Loucy (cell line): ENCODE data around the gene AMOTL2.

Source experiments
- H2AFZ ChIP-seq: fragments of 200-600 bp; sonication (generic); 2 replicates; pipeline ENCODE4 v1.6.0; 2016; ENCODE audit warnings: antibody characterized with exemption, mild to moderate bottlenecking, low read length, moderate library complexity
- H3F3A ChIP-seq: fragments of 200-600 bp; 2 replicates; pipeline ENCODE4 v1.6.0; 2016; ENCODE audit warnings: antibody characterized with exemption, low read depth, mild to moderate bottlenecking
- H3K27me3 ChIP-seq: fragments of 200-600 bp; sonication (generic); 2 replicates; pipeline ENCODE4 v1.6.1; 2014; ENCODE audit warnings: low read length, mild to moderate bottlenecking; ENCODE audit not compliant: insufficient read depth, poor library complexity, severe bottlenecking
- H3K36me3 ChIP-seq: fragments of 200-600 bp; sonication (generic); 2 replicates; pipeline ENCODE4 v1.6.1; 2016; ENCODE audit warnings: low read length; ENCODE audit not compliant: insufficient read depth
- H3K4me1 ChIP-seq: fragments of 200-600 bp; sonication (generic); 2 replicates; pipeline ENCODE4 v1.5.1; 2014; ENCODE audit warnings: low read length, mild to moderate bottlenecking; ENCODE audit not compliant: insufficient read depth, poor library complexity, severe bottlenecking
- H3K4me2 ChIP-seq: fragments of 200-600 bp; sonication (generic); 2 replicates; pipeline ENCODE4 v1.6.0; 2014; ENCODE audit warnings: antibody characterized with exemption, low read length, low read depth, mild to moderate bottlenecking; ENCODE audit not compliant: poor library complexity, severe bottlenecking
- H3K4me3 ChIP-seq: fragments of 200-600 bp; sonication (generic); 2 replicates; pipeline ENCODE4 v1.5.1; 2014; ENCODE audit warnings: low read length, mild to moderate bottlenecking, mixed read lengths; ENCODE audit not compliant: poor library complexity, severe bottlenecking
- H3K79me2 ChIP-seq: fragments of 200-600 bp; sonication (generic); 2 replicates; pipeline ENCODE4 v1.6.1; 2014; ENCODE audit warnings: low read length; ENCODE audit not compliant: insufficient read depth
- H3K9ac ChIP-seq: fragments of 200-600 bp; sonication (generic); 2 replicates; pipeline ENCODE4 v1.6.0; 2014; ENCODE audit warnings: mild to moderate bottlenecking, low read depth, low read length, moderate library complexity; ENCODE audit not compliant: poor library complexity, severe bottlenecking
- H3K9me2 ChIP-seq: fragments of 200-600 bp; sonication (generic); replicated peaks from 2 replicates; pipeline ENCODE4 v1.6.1; 2016; ENCODE audit warnings: low read depth, low read length, mixed read lengths
- H3K9me3 ChIP-seq: fragments of 200-600 bp; sonication (generic); 2 replicates; pipeline ENCODE4 v1.6.1; 2014; ENCODE audit warnings: mild to moderate bottlenecking, antibody characterized with exemption, low read length, low read depth; ENCODE audit not compliant: insufficient read depth
- H4K20me1 ChIP-seq: fragments of 200-600 bp; sonication (generic); 2 replicates; pipeline ENCODE4 v1.6.0; 2014; ENCODE audit warnings: antibody characterized with exemption, low read length, mild to moderate bottlenecking; ENCODE audit not compliant: insufficient read depth, poor library complexity, severe bottlenecking
- EZH2phosphoT487 ChIP-seq: fragments of 200-600 bp; IDR thresholded peaks from 2 replicates; pipeline ENCODE4 v1.6.1; 2018; ENCODE audit warnings: antibody characterized with exemption, mild to moderate bottlenecking, moderate library complexity, borderline replicate concordance
- TF ChIP-seq, protein P1 (sequence below): fragments of 200-600 bp; sonication (generic); conservative IDR thresholded peaks from 2 replicates; pipeline ENCODE4 v1.5.1; 2014; ENCODE audit warnings: mild to moderate bottlenecking, antibody characterized with exemption, low read length

The AMOTL2 gene

DNA sequence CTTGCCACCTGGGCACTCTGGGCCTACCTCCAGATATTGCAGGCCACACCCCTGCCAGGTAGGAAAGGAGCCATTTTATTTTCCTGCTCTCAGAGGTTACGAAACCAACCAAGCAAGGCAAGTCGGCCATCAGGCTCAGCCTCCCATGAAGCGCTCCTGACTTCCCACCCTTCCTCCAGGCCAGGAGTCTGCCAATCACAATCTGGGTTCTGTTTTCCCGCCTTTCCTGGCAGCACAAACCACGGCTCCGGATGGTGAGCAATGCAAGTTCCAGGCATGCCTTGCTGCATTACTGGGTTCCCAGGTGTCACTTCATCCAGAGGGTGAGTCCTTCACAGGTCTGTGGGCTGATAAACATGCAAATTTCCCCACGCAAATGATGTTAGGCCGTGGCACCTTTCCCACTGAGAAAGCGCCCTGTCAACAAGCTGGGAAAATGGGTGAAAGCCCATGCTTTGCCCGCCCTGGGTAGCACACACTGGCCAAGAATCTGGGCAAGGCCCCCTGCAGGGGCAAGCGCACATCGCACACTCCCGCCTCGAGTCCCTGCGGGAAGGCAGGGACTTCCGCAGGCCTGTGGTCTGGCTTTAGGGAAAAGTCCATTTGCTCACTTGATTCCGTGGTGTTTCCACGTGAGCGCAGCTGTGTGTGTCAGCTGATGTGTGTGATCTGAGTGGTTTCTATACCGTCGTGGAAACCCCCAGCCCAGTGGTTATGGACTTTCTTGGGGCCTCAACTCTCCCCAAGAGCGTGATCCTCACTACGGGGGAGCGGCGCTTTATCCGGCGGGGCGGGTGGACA, 62.0 kb downstream of the AMOTL2 start:
- H3K4me1 ChIP-seq, result no peaks in the 10 kb centered on the region
- no peaks in the 10 kb centered on the region for H3K27me3 ChIP-seq
- H2AFZ ChIP-seq, result no peak overlapping the region
- H4K20me1 ChIP-seq, result no peaks in the 10 kb centered on the region
- no peak overlapping the region for H3K9ac ChIP-seq
- no peaks in the 10 kb centered on the region for H3K79me2 ChIP-seq
- no peak overlapping the region for H3K4me3 ChIP-seq
- H3K9me3 ChIP-seq, result no peaks in the 10 kb centered on the region
- H3K4me2 ChIP-seq, result no peak overlapping the region
- TF ChIP-seq EZH2phosphoT487, result no peak
- TF ChIP-seq, protein P1, sequence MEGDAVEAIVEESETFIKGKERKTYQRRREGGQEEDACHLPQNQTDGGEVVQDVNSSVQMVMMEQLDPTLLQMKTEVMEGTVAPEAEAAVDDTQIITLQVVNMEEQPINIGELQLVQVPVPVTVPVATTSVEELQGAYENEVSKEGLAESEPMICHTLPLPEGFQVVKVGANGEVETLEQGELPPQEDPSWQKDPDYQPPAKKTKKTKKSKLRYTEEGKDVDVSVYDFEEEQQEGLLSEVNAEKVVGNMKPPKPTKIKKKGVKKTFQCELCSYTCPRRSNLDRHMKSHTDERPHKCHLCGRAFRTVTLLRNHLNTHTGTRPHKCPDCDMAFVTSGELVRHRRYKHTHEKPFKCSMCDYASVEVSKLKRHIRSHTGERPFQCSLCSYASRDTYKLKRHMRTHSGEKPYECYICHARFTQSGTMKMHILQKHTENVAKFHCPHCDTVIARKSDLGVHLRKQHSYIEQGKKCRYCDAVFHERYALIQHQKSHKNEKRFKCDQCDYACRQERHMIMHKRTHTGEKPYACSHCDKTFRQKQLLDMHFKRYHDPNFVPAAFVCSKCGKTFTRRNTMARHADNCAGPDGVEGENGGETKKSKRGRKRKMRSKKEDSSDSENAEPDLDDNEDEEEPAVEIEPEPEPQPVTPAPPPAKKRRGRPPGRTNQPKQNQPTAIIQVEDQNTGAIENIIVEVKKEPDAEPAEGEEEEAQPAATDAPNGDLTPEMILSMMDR, result no peak
- no peaks in the 10 kb centered on the region for H3F3A ChIP-seq
- no peaks in the 10 kb centered on the region for H3K9me2 ChIP-seq
- H3K36me3 ChIP-seq, result no peaks in the 10 kb centered on the region

DNA sequence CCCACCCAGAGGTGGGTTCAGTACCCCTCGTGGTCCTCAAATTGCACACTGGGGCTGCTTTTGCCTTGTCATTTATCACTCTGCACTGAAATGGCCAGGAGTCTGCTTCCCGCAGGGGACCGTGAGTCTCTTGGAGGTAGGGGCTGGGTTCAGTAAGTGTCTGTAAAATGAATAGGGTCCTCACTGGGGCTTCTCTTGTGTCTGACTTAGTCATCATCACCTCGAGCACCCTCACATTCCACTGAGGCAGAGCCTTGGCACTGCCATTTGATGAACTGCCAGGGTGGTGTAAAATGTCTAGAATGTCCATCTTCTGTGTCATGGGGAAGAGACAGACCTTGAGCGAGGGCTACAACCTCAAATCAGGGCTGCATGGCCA, 62.6 kb downstream of the AMOTL2 start:
- Histone ChIP-seq H3K4me2 (no peak overlapping the region), H4K20me1 (no peaks in the 10 kb centered on the region), H3K36me3 (no peaks in the 10 kb centered on the region), H3K4me1 (no peaks in the 10 kb centered on the region), H3K79me2 (no peaks in the 10 kb centered on the region), H3F3A (no peaks in the 10 kb centered on the region), H3K9me2 (no peaks in the 10 kb centered on the region), H3K9me3 (no peaks in the 10 kb centered on the region), H3K27me3 (no peaks in the 10 kb centered on the region), H3K9ac (no peak overlapping the region), H2AFZ (no peak overlapping the region), H3K4me3 (no peak overlapping the region)
- no peak for TF ChIP-seq EZH2phosphoT487
- TF ChIP-seq, protein P1, result no peak

DNA sequence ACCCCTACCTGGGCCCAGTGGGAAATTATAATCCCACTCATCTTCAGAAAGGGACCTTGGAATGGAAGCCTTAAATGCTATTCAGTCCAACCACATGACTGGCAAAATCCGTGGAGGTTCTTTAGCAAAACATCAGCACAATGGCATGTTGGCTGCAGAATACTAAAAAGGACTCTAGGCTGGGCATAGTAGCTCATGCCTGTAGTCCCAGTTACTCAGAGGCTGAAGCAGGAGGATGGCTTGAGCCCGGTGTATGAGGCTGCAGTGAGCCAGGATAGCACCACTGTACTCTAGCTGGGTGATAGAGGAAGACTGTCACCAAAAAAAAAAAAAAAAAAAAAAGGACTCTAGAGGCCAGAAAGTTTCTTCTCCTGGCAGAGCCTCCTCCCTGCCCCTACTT, 63.0 kb downstream of the AMOTL2 start:
- Histone ChIP-seq H3K4me1 (no peaks in the 10 kb centered on the region), H3K36me3 (no peaks in the 10 kb centered on the region), H3K4me3 (no peak overlapping the region), H3F3A (no peaks in the 10 kb centered on the region), H3K9ac (no peak overlapping the region), H3K9me3 (no peaks in the 10 kb centered on the region), H4K20me1 (no peaks in the 10 kb centered on the region), H3K27me3 (no peaks in the 10 kb centered on the region), H3K4me2 (no peak overlapping the region), H2AFZ (no peak overlapping the region), H3K79me2 (no peaks in the 10 kb centered on the region), H3K9me2 (no peaks in the 10 kb centered on the region)
- no peak for TF ChIP-seq EZH2phosphoT487
- TF ChIP-seq, protein P1, result no peak
